GM21825 (cell line): ENCODE results near the gene BTBD9.

ENCODE experiments used
- ATAC-seq: cut with Tn5 transposase; IDR thresholded peaks from one replicate; pipeline ENCODE4 v1.9.1; 2021; ENCODE audit warnings: mild to moderate bottlenecking, moderate library complexity; ENCODE audit not compliant: unreplicated experiment

Gene BTBD9

DNA sequence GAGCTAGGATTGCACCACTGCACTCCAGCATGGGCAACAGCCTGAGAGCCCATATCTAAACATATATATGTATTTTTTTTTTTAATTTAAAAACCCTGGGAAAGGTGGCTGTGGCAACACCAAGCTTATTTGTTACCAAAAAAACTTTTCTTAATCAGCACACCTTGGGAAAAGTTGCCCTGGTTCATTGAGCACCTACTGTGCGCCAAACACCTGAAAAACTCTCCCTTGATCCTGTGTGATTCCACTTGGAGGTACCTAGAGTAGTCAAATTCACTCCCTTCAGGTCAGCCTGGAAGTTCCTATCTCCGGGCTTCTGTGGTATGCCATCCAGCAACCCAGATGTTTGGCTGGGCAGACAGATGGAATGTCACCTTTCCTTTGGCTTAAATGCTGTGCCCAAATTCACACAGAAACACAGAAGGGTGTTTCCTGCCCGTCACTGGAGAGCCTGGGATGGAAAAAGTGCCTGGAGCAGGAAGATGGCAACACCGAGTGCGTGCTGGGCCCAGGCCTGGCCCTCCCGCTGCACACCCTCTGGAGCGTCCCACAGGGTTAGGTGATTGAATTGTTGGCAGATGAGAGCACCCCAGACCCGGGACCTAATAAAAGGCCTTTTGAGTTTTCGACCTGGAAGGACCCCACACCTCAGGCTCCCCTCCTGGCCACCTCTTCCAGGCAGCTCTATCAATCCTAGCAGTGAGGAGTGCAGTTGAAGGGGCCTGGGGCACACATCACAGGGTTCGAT lies 482.7 kb downstream of the BTBD9 start:
- no peak for ATAC-seq

DNA sequence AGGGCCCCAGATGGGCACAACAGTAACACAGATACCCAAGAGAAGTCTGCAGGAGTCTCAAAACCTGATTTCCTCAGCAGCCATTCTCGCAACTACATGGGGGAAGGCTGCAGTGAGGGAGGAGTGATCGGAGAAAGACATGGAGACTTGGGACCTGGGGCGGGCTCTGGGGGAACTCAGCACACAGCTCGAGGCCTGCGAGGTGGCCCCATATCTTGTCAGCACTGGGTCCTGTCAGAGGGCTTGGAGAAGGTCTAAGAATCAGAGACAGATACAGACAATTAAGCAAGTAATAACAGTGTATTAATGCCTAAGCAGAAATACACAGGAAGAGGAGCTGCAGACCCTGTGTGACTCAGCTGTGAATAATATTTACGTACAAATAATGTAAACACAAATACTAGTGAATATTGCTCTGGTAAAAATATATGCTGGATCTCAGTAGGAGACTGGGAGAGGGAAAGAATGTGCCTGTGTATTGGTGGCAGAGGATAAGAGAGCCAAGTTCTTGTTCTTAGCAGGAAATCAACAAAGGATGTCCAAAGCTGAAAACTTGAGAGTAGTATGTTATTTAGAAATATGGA lies 484.0 kb downstream of the BTBD9 start:
- ATAC-seq: no peak

GRCh38 chr6:38155144-38155543 lies 484.6 kb downstream of the BTBD9 start:
- no peak for ATAC-seq

DNA sequence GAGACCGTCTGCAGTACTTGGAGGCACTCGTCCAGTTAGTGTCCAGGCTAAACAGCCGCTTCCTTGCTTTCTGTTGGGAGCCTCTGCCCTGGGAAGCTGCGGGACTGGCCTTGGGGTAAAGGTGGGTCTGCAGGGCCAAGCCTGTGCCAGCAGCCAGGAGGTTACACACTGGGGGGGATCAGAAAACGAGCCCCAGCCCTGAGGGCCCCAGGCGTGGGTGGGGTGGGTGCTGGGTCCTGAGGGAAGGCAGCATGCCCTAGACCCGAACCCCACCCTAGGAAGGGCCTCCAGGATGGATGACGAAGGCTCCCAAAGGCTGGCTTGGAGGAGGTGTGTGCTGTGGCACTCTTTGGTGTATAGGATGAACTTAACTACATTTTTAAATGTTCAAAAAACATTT lies 485.0 kb downstream of the BTBD9 start:
- no peak for ATAC-seq

DNA sequence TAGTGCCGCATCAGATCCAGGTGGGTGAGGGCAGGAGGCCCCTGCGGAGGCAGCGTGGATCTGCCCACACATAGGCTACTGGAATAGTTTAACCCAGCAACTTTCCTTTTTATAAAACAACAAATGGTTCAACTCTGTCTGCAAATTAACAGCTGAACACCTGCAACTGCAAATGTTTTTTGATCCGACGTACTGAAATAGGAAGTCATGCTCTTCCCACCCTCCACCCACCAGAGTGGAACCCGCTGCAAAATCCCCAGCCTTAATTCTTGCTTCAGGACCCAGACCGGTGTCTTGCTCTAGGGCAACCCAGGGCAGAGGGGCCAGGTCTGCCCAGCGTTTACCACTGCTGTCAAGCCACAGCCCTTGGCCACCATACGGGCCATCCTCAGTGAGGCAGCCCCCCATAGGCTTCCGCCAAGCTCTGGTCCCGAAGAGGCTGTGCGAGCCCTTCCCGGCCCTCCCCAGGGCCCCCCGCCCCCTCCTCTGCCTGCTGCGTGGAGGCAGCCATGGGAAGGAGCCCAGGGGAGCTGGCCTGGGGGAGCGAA lies 485.9 kb downstream of the BTBD9 start:
- no peak for ATAC-seq

DNA sequence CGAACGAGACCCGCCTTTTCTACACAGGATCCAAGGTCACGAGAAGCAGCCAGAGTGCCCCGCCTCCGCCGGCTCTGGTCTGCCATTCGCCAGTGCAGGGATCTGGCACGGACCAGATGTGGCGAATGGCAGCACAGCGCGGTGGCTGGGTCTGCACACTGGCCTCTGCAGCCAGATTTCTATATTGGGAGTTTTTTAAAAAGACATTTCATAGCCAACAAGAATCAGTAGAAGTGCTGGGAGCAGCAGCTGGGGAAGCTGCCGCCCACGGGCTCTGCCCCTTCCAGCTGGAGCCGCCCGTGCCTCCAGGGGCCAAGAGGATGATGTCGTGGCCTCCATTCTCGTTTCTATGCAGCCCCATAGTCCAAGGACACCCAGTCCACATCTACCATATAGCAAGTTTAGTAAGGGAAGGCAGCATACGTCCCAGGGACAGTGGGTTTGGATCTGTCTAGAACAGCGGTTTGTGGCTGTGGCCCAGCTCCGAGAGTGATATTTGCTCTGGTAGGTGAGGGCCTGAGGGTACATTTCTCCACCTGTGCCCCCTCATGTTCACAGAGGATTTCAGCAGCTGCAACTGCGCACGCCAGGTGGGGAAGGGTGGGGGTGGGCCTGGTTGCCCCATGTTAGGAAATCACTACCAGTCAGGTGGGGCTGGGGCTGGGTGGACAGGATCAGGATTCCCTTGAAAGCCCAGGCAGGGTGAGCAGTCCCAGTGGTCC lies 486.5 kb downstream of the BTBD9 start:
- ATAC-seq: no peak

GRCh38 chr6:38152620-38153019 lies 487.1 kb downstream of the BTBD9 start:
- no peak for ATAC-seq

GRCh38 chr6:38151580-38152500 lies 487.9 kb downstream of the BTBD9 start:
- ATAC-seq: no peak

DNA sequence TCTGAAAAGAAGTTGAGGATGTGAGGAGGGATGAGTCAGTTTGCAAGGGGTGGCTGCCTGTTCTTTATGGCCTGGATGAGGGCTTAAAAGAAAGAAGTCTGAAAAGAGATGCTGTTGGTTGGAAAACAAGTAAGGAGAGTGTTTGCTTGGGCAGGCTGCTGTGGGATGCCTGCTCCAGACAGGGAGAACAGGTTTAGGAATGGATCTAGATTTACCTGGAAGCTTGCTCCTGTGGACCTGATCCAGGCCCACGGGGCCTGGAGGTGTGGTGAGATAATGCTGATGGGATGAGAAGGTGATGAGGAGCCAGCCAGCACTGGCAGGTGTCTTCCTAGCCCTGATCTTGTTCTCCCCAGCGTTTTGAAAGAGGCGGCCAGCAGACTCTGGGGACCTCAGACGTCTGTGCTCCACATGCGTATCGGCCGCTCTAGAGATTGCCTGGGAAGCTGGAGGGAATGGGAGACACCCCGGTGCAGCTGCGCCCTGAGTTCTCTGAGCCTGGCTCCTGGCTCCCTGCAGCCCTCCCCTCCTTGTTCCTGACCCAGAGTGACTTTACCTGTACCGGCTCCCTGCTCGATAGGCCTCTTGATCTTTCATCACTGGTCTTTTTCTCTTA lies 488.9 kb downstream of the BTBD9 start:
- no peak for ATAC-seq

DNA sequence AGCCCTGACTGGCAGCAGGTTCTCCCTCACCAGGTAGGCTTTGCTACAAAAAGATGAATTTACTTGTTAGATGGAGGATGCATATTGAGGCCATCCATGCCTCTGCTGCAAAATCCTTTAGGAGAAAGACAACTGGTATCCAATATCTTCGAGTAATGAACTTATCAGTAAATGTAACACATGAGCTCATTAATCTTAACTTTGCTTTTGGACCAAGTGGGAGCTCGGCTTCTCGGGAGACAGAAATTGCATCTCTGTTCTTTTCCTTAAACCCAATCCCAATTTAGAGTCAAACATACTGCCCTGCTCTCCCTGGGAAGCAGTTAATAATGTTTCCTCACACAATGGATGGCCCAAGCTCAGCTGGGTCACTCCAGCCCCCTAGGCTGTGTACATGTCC lies 489.7 kb downstream of the BTBD9 start:
- no peak for ATAC-seq

DNA sequence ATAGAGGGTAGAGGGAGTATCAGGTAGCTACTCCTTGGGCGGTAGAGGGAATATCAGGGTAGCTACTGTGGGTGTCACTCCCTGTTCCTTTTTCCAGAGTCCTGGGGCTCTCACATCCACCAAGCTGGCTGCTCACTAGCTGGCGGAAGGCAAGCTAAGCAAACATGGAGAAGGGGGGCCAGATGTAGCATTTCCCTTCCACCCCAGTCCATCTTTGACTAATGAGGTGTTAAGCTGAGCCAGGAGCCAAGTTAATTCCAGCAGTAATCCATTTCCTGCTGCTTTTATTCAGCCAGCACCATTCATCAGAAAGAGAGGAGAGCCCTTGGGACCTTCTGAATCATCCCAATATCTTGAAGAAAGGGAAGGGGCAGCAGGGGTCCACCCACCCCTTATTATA lies 490.2 kb downstream of the BTBD9 start:
- ATAC-seq: no peak

DNA sequence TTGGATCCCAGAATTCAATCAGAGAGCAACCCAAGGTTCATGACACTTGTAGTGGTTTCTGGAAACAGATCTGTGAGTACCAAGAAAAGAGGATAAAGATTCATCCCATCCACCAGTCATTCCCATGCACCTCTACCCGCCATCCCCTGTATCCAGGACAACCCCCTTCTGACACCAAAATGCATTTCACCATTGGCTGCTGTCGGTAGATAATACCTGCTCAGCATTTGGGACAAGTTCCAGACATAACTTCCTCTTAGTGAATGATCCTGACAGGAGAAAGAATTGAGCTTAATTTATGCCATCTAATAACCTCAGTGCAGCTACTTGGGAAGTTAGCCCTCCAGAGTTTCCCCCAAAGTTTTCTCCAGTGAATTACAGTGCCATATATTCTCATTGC lies 491.1 kb downstream of the BTBD9 start:
- ATAC-seq: no peak

- ATAC-seq: no peak
Measured at GRCh38 chr6:38146734-38147027, 493.0 kb downstream of the BTBD9 start.

DNA sequence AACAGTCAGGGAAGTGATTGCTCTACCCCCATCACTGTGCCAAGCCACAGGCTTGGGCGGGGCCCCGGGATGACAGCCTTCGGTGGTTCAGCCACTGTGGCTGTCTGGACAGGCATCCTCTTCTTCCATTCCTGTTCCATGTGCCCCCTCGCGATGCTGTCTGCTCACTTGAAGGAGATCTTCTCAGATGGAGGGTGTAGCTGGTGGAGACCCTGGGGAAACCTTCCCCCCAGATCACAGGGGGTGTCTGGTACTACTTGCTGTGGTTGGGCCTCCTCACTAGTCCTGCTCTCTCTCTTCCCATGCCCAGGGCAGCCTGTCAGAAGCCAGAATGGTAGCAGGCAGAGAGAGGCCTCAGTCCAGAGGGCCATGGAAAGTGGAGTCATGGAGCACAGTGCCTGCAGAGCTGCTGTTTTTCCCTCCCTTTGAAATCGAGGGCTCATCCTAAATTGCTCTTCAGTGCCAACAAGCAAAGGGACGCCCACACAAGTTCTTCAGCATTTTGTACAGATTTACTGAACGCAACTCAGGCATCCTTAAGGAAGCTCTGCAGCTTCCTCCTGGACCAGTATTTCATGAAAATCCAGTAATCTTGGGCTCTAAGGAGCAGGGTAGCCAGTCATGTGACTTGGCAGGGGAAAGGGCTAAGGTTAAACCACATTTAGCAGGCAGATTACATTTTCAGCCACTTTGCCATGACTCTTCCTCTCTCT lies 493.6 kb downstream of the BTBD9 start:
- ATAC-seq: no peak

DNA sequence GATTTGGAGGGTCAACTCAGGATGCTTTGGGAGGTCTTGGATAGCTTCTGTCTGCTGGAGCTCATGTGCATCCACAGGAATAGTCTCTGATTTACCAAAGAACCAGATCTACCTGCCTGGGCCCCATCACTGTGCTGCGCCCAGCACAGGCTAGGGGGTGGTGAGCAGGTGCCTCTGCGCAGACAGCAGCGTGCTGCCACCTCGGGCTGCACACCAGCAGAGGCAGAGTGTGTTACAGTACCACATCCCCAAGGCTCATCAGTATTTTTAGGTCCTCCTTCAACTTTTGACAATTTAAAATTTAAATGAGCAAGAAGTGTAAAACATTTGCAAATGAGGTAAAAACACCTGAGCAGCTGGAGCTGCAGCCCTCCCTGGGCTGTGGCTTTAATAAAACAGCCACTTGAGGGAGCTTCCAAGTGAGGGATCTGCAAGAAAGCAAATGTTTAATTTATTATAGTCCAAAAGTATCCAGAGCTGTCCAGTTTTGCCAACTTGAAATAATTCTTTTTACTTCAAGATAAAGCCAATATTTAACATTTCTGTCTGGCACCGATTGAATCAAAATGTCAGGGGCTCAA lies 495.3 kb downstream of the BTBD9 start:
- ATAC-seq: no peak

DNA sequence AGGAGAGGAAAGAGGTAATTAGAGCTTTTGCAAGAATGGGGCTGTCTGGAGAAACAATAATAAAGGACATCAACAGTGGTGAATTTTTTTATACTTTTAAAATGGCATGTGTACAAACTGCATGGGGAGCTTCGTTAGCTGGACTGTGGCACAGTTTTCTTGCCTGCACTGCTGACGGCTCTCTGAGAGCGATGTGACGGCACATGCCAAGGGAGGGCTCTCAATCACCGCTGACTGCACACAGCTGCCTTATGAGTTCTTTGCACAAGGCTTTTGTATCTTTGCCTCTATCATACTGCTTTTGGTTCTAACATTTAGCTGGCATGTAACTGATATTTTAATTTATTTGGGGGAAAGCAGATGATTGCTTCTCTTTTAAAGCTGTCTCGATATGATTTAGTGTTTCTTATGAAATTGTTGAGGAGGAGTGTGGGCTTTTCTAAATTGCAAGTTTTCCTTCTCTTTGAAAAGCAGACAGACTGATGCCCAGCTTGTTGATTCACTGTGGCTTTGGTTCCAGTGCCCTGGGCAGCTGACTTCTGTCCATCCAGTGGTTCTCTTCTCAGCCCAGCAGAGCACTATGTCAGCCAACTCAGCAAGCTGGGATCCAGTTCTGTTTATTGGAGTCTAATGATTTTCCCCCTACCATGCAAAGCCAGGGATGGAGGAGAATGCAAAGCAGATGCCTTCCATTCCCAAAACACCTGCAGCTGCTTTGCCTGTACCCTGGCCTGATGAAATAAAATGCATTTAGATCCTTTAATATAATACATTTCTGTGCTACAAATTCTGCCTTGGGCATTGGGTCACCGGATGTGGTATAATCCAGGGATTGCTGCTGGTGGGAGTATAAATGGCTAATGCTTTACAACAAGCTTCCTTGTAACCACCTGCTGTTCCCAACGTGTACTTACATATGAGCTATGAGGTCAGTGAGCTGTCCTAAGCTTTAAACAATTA lies 496.3 kb downstream of the BTBD9 start:
- ATAC-seq: no peak

DNA sequence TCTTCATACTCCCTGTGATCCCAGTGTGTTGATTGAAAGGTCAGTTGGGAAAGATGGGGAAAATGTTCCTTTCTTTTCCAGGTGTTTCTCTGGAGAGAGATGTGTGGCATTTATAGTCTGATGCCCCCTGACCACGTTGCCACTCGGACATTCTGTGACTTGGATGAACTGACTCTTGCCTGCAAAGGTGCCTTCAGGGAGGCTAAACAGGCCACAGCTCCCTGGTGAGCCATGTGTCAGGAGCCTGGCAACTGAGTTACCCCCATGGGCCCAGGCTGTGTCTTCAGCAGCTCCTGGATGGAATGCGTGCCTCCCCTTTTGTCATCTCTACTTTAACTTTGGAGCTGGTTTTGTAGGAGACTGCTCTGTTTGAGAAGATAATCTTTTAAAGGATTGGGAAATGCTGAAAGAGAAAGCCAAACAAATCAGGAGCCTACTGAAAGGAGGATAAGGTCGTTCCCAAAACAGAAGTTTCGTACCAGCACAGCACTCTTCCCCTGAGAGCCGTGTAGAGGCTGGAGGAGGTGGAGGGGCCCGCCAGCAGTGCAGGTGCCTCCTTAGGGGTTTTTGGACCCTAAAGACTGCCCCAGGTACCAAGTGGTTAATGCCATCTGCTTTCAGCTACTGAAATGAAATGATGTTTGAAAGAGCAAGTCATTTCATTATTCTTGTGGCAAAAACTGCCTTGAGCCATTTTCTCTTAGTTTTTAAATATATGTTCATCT lies 497.4 kb downstream of the BTBD9 start:
- no peak for ATAC-seq

GRCh38 chr6:38141716-38142115 lies 498.0 kb downstream of the BTBD9 start:
- no peak for ATAC-seq
